ENCODE data around the gene SERPINA6.
"Not testable (repeated sequence)": the region's sequence is repeated elsewhere in the genome, so short reads cannot be mapped to it uniquely, and the experiment has no call there.

SERPINA6 gene
- 0 reads per million in 3 donors for total RNA-seq

DNA sequence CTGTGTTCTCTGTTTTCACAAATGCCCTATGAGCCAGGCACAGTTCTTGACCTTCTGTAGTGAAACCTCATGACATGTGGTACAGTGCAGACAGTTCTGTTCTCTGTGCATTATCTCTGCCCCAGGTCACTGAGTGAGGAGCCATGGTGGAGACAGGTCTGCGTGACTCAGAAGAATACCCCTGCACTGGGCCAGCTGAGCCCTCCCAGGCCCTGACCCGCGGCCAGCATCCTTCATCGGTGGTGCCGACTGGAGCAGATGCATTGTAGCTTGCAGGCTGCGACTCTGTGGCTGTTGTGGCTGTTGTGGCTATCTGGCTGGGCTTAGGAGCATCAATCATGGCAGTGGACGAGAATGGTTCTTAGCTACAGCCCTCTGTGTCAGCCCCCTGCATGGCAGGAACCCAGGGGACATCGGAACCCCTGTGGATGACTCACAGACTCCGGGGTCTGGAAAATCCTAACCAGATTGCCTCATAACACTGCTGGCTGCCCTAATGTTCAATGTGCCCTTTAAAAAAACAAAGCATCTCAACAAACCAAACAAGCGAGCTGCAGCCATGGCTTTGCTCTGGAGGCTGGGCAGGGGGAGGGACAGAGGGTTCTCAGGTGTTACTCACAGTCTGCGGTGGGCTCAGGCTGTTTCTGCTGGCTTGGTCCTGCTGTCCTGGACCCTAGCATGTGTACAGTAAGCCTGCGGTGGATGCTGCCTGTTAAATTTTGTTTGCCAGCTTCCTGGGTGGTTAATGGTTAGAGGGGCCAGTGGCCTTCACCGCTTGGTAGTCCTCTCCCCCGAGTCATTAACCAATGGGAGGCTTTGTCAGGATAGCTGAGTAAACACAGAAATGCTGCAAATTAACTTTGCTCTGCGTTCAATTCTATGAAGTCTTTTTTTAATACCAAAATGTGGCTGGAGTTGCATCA lies at the start of gene SERPINA6:
Gene SERPINA6 (minus strand): TSS at position 689 of the 923 bp plus-strand sequence. CDS start 8,688 bp downstream, outside the sequence.
- DNase-seq = no peak
- no peaks in the 10 kb centered on the region for H3K36me3 ChIP-seq (ENCODE audit: control insufficient read depth, insufficient read depth, low read length)
- no peaks in the 10 kb centered on the region for H3K9me3 ChIP-seq (ENCODE audit: control insufficient read depth, low read length)
- no peak within 1 kb of the TSS for H3K4me3 ChIP-seq (ENCODE audit: insufficient read depth, low read depth, low read length, poor library complexity, severe bottlenecking)
- no peaks in the 10 kb centered on the region for H3K27me3 ChIP-seq (replicated peaks; ENCODE audit: control insufficient read depth, insufficient read depth, low read length, poor library complexity, severe bottlenecking)
- no peaks in the 10 kb centered on the region for H3K4me1 ChIP-seq (ENCODE audit: control insufficient read depth, insufficient read depth, low read length, poor library complexity, severe bottlenecking)
- H3K27ac ChIP-seq (ENCODE audit: insufficient read depth, low read length, poor library complexity, severe bottlenecking) = no peak within 1 kb of the TSS

DNA sequence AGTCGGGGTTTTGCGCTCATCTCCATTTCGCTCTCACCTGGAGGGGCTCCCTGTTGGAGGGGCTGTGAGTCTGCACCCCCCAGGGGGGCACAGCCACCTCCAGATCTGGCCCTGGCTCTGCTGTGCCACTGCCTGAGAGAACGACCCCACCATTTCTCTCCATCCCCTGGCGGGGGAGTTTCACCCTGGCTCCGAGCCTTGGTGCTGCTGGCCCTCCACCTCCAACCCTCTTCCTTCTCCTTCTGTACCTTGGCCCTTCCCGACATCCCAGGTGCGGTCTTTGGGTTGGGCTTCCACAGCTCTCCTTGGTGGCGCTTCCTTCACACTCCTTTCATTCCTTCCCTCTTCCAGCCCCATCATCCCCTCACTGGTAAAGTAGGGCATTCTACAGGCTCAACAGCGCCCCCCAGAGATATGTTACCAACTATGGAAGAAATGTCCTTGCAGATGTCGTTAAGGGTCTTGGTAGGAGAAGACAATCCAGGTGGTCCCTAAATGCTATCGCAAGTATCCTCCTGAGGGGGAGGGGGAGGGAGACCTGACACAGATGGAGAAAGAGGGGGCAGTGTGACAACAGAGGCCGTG lies 49.0 kb upstream of the SERPINA6 start:
- H3K9me3 ChIP-seq (ENCODE audit: control insufficient read depth, low read length) = no peaks in the 10 kb centered on the region
- no peak for DNase-seq
- H3K4me3 ChIP-seq (ENCODE audit: insufficient read depth, low read depth, low read length, poor library complexity, severe bottlenecking) = no peak overlapping the region
- no peaks in the 10 kb centered on the region for H3K4me1 ChIP-seq (ENCODE audit: control insufficient read depth, insufficient read depth, low read length, poor library complexity, severe bottlenecking)
- no peak overlapping the region for H3K27ac ChIP-seq (ENCODE audit: insufficient read depth, low read length, poor library complexity, severe bottlenecking)
- no peaks in the 10 kb centered on the region for H3K36me3 ChIP-seq (ENCODE audit: control insufficient read depth, insufficient read depth, low read length)
- H3K27me3 ChIP-seq (replicated peaks; ENCODE audit: control insufficient read depth, insufficient read depth, low read length, poor library complexity, severe bottlenecking) = no peaks in the 10 kb centered on the region

DNA sequence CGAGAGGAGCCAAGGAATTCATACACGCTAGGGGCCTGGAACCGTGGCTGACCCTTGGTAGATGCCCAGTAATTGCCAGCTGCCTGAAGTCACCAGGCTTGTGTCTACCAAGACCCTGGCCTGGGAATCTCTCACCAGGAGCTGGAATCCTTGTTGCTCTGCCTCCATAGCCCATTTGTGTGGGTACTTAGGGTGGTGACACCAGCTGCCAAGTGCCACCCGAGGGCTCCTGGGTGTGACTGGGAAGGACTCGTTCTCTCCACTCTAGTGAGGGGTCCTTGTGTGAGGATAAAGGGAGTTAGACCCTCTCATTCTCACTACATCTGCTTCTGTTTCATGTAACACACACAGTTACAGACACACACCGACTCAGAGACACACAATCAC lies 47.4 kb upstream of the SERPINA6 start:
- Histone ChIP-seq H3K4me3 (ENCODE audit: insufficient read depth, low read depth, low read length, poor library complexity, severe bottlenecking) (no peak overlapping the region), H3K27me3 (replicated peaks; ENCODE audit: control insufficient read depth, insufficient read depth, low read length, poor library complexity, severe bottlenecking) (no peaks in the 10 kb centered on the region), H3K27ac (ENCODE audit: insufficient read depth, low read length, poor library complexity, severe bottlenecking) (no peak overlapping the region), H3K4me1 (ENCODE audit: control insufficient read depth, insufficient read depth, low read length, poor library complexity, severe bottlenecking) (no peaks in the 10 kb centered on the region), H3K9me3 (ENCODE audit: control insufficient read depth, low read length) (no peaks in the 10 kb centered on the region), H3K36me3 (ENCODE audit: control insufficient read depth, insufficient read depth, low read length) (no peaks in the 10 kb centered on the region)
- DNase-seq = no peak

DNA sequence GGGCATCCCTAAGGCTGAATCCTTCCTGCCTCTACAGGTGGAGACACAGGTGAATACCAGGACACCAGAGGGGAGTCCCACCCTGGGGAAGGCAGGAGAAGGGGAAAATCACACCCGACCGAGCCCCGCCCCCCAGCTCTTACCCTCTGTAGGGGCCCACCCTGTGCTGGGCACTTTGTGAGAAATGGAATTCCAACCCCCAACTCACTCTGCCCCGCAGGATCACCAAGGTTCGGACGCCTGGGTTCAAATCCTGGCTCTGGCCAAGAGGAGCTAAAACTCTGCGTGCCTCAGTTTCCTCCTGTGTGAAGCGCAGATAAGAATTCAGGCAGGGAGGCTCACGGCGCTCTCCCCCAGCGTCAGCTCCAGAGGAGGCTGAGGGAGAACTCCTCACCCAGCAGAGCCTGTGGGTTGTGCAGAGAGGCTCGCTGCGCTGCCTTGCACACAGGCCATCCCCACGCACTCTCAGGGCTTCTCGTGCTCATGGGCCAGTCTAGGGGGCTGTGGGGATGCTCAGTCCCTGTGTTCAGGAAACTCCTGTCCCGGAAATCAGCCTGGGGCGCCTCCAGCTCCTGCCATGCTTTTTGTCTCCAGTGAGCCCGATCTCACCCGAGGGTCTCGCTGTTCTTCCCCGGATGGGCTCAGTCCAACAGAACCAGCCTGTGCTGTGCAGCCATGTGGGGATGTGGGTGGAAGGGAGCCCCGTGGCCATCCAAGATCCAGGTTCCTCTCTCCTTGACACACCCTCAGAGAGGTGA lies 46.8 kb upstream of the SERPINA6 start:
- H3K9me3 ChIP-seq (ENCODE audit: control insufficient read depth, low read length); DNase-seq; H3K4me1 ChIP-seq (ENCODE audit: control insufficient read depth, insufficient read depth, low read length, poor library complexity, severe bottlenecking); H3K27ac ChIP-seq (ENCODE audit: insufficient read depth, low read length, poor library complexity, severe bottlenecking); H3K4me3 ChIP-seq (ENCODE audit: insufficient read depth, low read depth, low read length, poor library complexity, severe bottlenecking); H3K27me3 ChIP-seq (replicated peaks; ENCODE audit: control insufficient read depth, insufficient read depth, low read length, poor library complexity, severe bottlenecking); H3K36me3 ChIP-seq (ENCODE audit: control insufficient read depth, insufficient read depth, low read length): not testable (repeated sequence)

- H3K4me1 ChIP-seq (ENCODE audit: control insufficient read depth, insufficient read depth, low read length, poor library complexity, severe bottlenecking) = no peaks in the 10 kb centered on the region
- H3K36me3 ChIP-seq (ENCODE audit: control insufficient read depth, insufficient read depth, low read length) = no peaks in the 10 kb centered on the region
- no peaks in the 10 kb centered on the region for H3K9me3 ChIP-seq (ENCODE audit: control insufficient read depth, low read length)
- H3K4me3 ChIP-seq (ENCODE audit: insufficient read depth, low read depth, low read length, poor library complexity, severe bottlenecking) = no peak overlapping the region
- H3K27ac ChIP-seq (ENCODE audit: insufficient read depth, low read length, poor library complexity, severe bottlenecking) = no peak overlapping the region
- H3K27me3 ChIP-seq (replicated peaks; ENCODE audit: control insufficient read depth, insufficient read depth, low read length, poor library complexity, severe bottlenecking) = no peaks in the 10 kb centered on the region
- DNase-seq = no peak
These were observed 45.8 kb upstream of the SERPINA6 start for GRCh38 chr14:94368956-94369355.

GRCh38 chr14:94368243-94368590 lies 45.1 kb upstream of the SERPINA6 start:
- H3K4me1 ChIP-seq (ENCODE audit: control insufficient read depth, insufficient read depth, low read length, poor library complexity, severe bottlenecking) = no peaks in the 10 kb centered on the region
- no peaks in the 10 kb centered on the region for H3K27me3 ChIP-seq (replicated peaks; ENCODE audit: control insufficient read depth, insufficient read depth, low read length, poor library complexity, severe bottlenecking)
- H3K9me3 ChIP-seq (ENCODE audit: control insufficient read depth, low read length) = no peaks in the 10 kb centered on the region
- DNase-seq = no peak
- no peaks in the 10 kb centered on the region for H3K36me3 ChIP-seq (ENCODE audit: control insufficient read depth, insufficient read depth, low read length)
- H3K4me3 ChIP-seq (ENCODE audit: insufficient read depth, low read depth, low read length, poor library complexity, severe bottlenecking) = no peak overlapping the region
- H3K27ac ChIP-seq (ENCODE audit: insufficient read depth, low read length, poor library complexity, severe bottlenecking) = no peak overlapping the region

GRCh38 chr14:94367347-94368242 lies 44.5 kb upstream of the SERPINA6 start:
- H3K36me3 ChIP-seq (ENCODE audit: control insufficient read depth, insufficient read depth, low read length) = no peaks in the 10 kb centered on the region
- no peak overlapping the region for H3K4me3 ChIP-seq (ENCODE audit: insufficient read depth, low read depth, low read length, poor library complexity, severe bottlenecking)
- no peak overlapping the region for H3K27ac ChIP-seq (ENCODE audit: insufficient read depth, low read length, poor library complexity, severe bottlenecking)
- DNase-seq = no peak
- no peaks in the 10 kb centered on the region for H3K9me3 ChIP-seq (ENCODE audit: control insufficient read depth, low read length)
- no peaks in the 10 kb centered on the region for H3K4me1 ChIP-seq (ENCODE audit: control insufficient read depth, insufficient read depth, low read length, poor library complexity, severe bottlenecking)
- no peaks in the 10 kb centered on the region for H3K27me3 ChIP-seq (replicated peaks; ENCODE audit: control insufficient read depth, insufficient read depth, low read length, poor library complexity, severe bottlenecking)

DNA sequence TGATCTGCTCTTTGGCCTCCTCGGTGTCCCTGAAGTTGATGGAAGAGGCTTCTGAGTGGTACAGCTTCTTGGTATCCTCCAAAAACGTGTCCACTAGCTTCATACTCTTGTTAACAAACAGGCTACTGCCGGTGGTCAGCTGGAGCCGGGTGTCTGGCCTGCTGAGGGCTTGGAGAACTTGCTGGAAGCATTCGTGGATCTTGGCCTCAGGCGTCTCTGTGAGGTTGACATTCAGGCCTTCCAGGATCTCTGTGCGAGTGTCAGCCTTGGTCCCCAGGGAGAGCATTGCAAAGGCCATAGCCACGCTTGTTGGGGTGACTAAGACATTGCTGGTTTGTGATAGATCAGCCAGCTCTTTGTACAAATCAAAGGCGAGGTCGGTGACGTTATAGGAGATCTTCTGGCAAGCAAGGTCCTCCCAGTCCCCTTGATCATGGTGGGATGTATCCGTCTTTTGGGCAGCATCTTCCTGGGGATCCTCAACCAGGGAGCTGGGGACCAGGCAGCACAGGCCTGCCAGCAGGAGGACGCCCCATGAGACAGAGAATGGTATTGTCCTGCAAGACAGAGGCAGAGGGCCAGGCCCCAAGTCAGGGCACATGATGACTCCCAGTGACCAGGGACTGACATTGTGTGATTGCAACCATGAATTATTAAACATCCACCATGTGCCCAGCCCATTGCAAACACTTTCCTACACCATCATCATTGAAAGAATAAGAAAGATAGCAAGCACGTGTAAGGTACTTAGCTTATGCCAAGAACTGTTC lies 43.2 kb upstream of the SERPINA6 start, which contains the start of gene SERPINA2:
Gene SERPINA2 (minus strand): TSS at position 553 of the 770 bp plus-strand sequence.
- H3K36me3 ChIP-seq (ENCODE audit: control insufficient read depth, insufficient read depth, low read length) = no peaks in the 10 kb centered on the region
- no peaks in the 10 kb centered on the region for H3K27me3 ChIP-seq (replicated peaks; ENCODE audit: control insufficient read depth, insufficient read depth, low read length, poor library complexity, severe bottlenecking)
- H3K9me3 ChIP-seq (ENCODE audit: control insufficient read depth, low read length) = no peaks in the 10 kb centered on the region
- H3K27ac ChIP-seq (ENCODE audit: insufficient read depth, low read length, poor library complexity, severe bottlenecking) = no peak within 1 kb of the TSS
- DNase-seq = no peak
- no peak within 1 kb of the TSS for H3K4me3 ChIP-seq (ENCODE audit: insufficient read depth, low read depth, low read length, poor library complexity, severe bottlenecking)
- H3K4me1 ChIP-seq (ENCODE audit: control insufficient read depth, insufficient read depth, low read length, poor library complexity, severe bottlenecking) = no peaks in the 10 kb centered on the region

DNA sequence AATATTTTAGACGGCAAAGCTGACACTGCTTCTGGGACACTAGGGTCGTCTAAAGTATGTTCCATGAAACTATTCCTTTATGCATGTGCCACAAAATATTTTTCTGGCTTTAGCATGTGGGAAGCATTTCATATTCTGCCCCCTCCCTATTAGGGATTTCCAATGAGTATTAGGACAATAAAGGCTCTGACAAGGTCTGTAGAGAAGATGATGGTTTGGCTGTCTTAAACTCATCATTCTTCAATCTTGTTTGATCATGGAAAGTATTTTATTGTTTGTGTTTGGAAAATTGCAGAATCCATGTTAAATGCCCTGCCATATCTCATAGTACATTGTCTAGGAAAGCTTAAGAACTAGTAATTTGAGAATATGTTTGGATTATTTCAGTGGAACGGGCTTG lies 42.5 kb upstream of the SERPINA6 start:
- Histone ChIP-seq H3K4me3 (ENCODE audit: insufficient read depth, low read depth, low read length, poor library complexity, severe bottlenecking) (no peak overlapping the region), H3K4me1 (ENCODE audit: control insufficient read depth, insufficient read depth, low read length, poor library complexity, severe bottlenecking) (no peaks in the 10 kb centered on the region), H3K36me3 (ENCODE audit: control insufficient read depth, insufficient read depth, low read length) (no peaks in the 10 kb centered on the region), H3K27ac (ENCODE audit: insufficient read depth, low read length, poor library complexity, severe bottlenecking) (no peak overlapping the region), H3K9me3 (ENCODE audit: control insufficient read depth, low read length) (no peaks in the 10 kb centered on the region), H3K27me3 (replicated peaks; ENCODE audit: control insufficient read depth, insufficient read depth, low read length, poor library complexity, severe bottlenecking) (no peaks in the 10 kb centered on the region)
- DNase-seq = no peak
